Liver (tissue), 9 donors: ENCODE results near the gene ITPKB. TPM values are rescaled to one million over a fixed set of nuclear protein-coding genes. Genes with fewer than 3 reads are reported as not detected.

Source experiments
- DNase-seq: peaks from one replicate; pipeline ENCODE4 v3.0.0-alpha.2; 2017; ENCODE audit warnings: low spot score
- H3K27ac ChIP-seq, 2 donors: one replicate each; pipeline ENCODE4 v1.7.0; 2013; ENCODE audit warnings: inconsistent platforms in 2 of 2, low read length in 2 of 2, control low read depth in 1 of 2, low read depth in 1 of 2, mild to moderate bottlenecking in 1 of 2
- H3K27me3 ChIP-seq, 4 donors: one replicate each; pipeline versions ENCODE4 v1.6.1 to v1.7.0; 2013; ENCODE audit warnings: low read length in 3 of 4, inconsistent platforms in 1 of 4, mild to moderate bottlenecking in 1 of 4, moderate library complexity in 1 of 4; ENCODE audit not compliant: control insufficient read depth in 4 of 4, insufficient read depth in 4 of 4
- H3K36me3 ChIP-seq, 4 donors: one replicate each; pipeline versions ENCODE4 v1.6.1 to v1.7.0; 2013; ENCODE audit warnings: low read length in 3 of 4, mild to moderate bottlenecking in 3 of 4, low read depth in 1 of 4, moderate library complexity in 1 of 4; ENCODE audit not compliant: control insufficient read depth in 4 of 4, insufficient read depth in 3 of 4
- H3K4me1 ChIP-seq, 4 donors: one replicate each; pipeline versions ENCODE4 v1.6.1 to v1.7.0; 2013; ENCODE audit warnings: low read length in 3 of 4, mild to moderate bottlenecking in 3 of 4, moderate library complexity in 1 of 4; ENCODE audit not compliant: control insufficient read depth in 4 of 4, insufficient read depth in 4 of 4
- H3K4me3 ChIP-seq, 3 donors: one replicate each; pipeline versions ENCODE4 v1.6.1 to v1.7.0; 2013; ENCODE audit warnings: low read length in 3 of 3, control low read depth in 1 of 3, low read depth in 1 of 3, mild to moderate bottlenecking in 1 of 3
- H3K9ac ChIP-seq, 2 donors: one replicate each; pipeline ENCODE4 v1.7.0; 2013; ENCODE audit warnings: low read length in 2 of 2, mild to moderate bottlenecking in 2 of 2, moderate library complexity in 2 of 2, control low read depth in 1 of 2, low read depth in 1 of 2
- H3K9me3 ChIP-seq, 4 donors: one replicate each; pipeline versions ENCODE4 v1.6.1 to v1.7.0; 2013; ENCODE audit warnings: low read length in 3 of 4; ENCODE audit not compliant: control insufficient read depth in 4 of 4
- ATF3 ChIP-seq: IDR thresholded peaks from 2 replicates; pipeline ENCODE4 v1.6.1; 2016; ENCODE audit warnings: antibody characterized with exemption
- CTCF ChIP-seq: fragments of 150-350 bp; IDR thresholded peaks from 2 replicates; pipeline ENCODE4 v1.5.1; 2017; ENCODE audit warnings: improper control_type of control experiment, low read depth, low read length; ENCODE audit not compliant: missing input control
- EGR1 ChIP-seq, 2 donors: IDR thresholded peaks; 2 replicates each; pipeline ENCODE4 v1.6.1; 2016 to 2018; ENCODE audit warnings: antibody characterized with exemption in 2 of 2, low read depth in 2 of 2
- FOXA1 ChIP-seq: IDR thresholded peaks from 2 replicates; pipeline ENCODE4 v1.6.1; 2016; ENCODE audit warnings: antibody characterized with exemption
- FOXA2 ChIP-seq: IDR thresholded peaks from 2 replicates; pipeline ENCODE4 v1.6.1; 2016; ENCODE audit warnings: antibody characterized with exemption
- GABPA ChIP-seq, 2 donors: IDR thresholded peaks in 1 of 2; conservative IDR thresholded peaks in 1 of 2; 2 replicates each; pipeline ENCODE4 v1.6.1; 2016; ENCODE audit warnings: antibody characterized with exemption in 2 of 2, mild to moderate bottlenecking in 1 of 2, moderate library complexity in 1 of 2
- HNF4A ChIP-seq, 2 donors: conservative IDR thresholded peaks; 2 replicates each; pipeline ENCODE4 v1.6.1; 2016; ENCODE audit warnings: antibody characterized with exemption in 2 of 2, mild to moderate bottlenecking in 2 of 2
- HNF4G ChIP-seq: IDR thresholded peaks from 2 replicates; pipeline ENCODE4 v1.6.1; 2016; ENCODE audit warnings: antibody characterized with exemption
- JUND ChIP-seq, 2 donors: IDR thresholded peaks; 2 replicates each; pipeline ENCODE4 v1.6.1; 2016; ENCODE audit warnings: antibody characterized with exemption in 2 of 2
- MAX ChIP-seq: IDR thresholded peaks from 2 replicates; pipeline ENCODE4 v1.6.1; 2016; ENCODE audit warnings: antibody characterized with exemption
- NR2F2 ChIP-seq: IDR thresholded peaks from 2 replicates; pipeline ENCODE4 v1.6.1; 2016; ENCODE audit warnings: antibody characterized with exemption
- RAD21 ChIP-seq, 2 donors: IDR thresholded peaks; 2 replicates each; pipeline ENCODE4 v1.6.1; 2016; ENCODE audit warnings: antibody characterized with exemption in 2 of 2, mild to moderate bottlenecking in 2 of 2
- REST ChIP-seq: IDR thresholded peaks from 2 replicates; pipeline ENCODE4 v1.6.1; 2016; ENCODE audit warnings: antibody characterized with exemption, mild to moderate bottlenecking
- RXRA ChIP-seq, 2 donors: IDR thresholded peaks; 2 replicates each; pipeline ENCODE4 v1.6.1; 2017 to 2018; ENCODE audit warnings: antibody characterized with exemption in 2 of 2, mild to moderate bottlenecking in 1 of 2
- SP1 ChIP-seq: IDR thresholded peaks from 2 replicates; pipeline ENCODE4 v1.6.1; 2018; ENCODE audit warnings: antibody characterized with exemption, mild to moderate bottlenecking
- TAF1 ChIP-seq: conservative IDR thresholded peaks from 2 replicates; pipeline ENCODE4 v1.6.1; 2016; ENCODE audit warnings: antibody characterized with exemption, mild to moderate bottlenecking
- YY1 ChIP-seq: IDR thresholded peaks from 2 replicates; pipeline ENCODE4 v1.6.1; 2016; ENCODE audit warnings: antibody characterized with exemption, mild to moderate bottlenecking
- ZBTB33 ChIP-seq: IDR thresholded peaks from 2 replicates; pipeline ENCODE4 v1.6.1; 2016; ENCODE audit warnings: antibody characterized with exemption
- whole genome bisulfite sequencing: extraction: QIAGEN DNeasy Blood & Tissue Kit; methylation state at CpG from one replicate; pipeline ENCODE4 v1.1.7; 2013; 5-methylcytosine and 5-hydroxymethylcytosine counted together
- polyA plus RNA-seq, 2 donors: library from polyadenylated mRNA; stranded (reverse) in 1 of 2; unstranded in 1 of 2; fragments of 200-250 nt in 1 of 2; fragments of >200 nt in 1 of 2; fragmentation: Nextera tagmentation in 1 of 2; extraction: Ambion mirVana in 1 of 2; gene quantifications; one replicate each; pipeline versions ENCODE4 v1.2.1 to v1.2.3, GENCODE V29; 2013 to 2015
- total RNA-seq, 2 donors: library from RNA; depleted of rRNA; stranded (reverse); fragments of >200 nt; gene quantifications; one replicate each; pipeline ENCODE4 v1.2.3, GENCODE V29; 2014
- donor health status: healthy.
- donor health status: healthy.
- donor health status: healthy.
- donor health status: healthy.
- donor health status: healthy.

ITPKB gene
- total and polyA plus RNA-seq, 4 donors = 0.61 to 5.8 (median 3.7) TPM

GRCh38 chr1:226778657-226779058 is 39.6 kb upstream of the ITPKB start:
- Histone ChIP-seq H3K27me3 (peaks cover 0 to 3% (median 0%) of the 10 kb centered on the region in 4 donors), H3K9me3 (peaks cover 0 to 2% (median 0%) of the 10 kb centered on the region in 4 donors), H3K9ac (no peak overlapping the region), H3K27ac (no peak overlapping the region), H3K4me1 (no peaks in the 10 kb centered on the region), H3K4me3 (no peak overlapping the region), H3K36me3 (no peaks in the 10 kb centered on the region)
- no peak for TF ChIP-seq YY1
- DNase-seq = no peak
- 64% methylated on average over 5 of the region's 5 CpGs for WGBS

GRCh38 chr1:226776975-226777374 is 37.9 kb upstream of the ITPKB start:
- WGBS = 99% methylated on average over 1 of the region's 1 CpG
- DNase-seq = no peak
- peaks cover 0 to 2% (median 0%) of the 10 kb centered on the region in 4 donors for H3K9me3 ChIP-seq
- no peaks in the 10 kb centered on the region for H3K36me3 ChIP-seq
- peaks cover 0 to 3% (median 0%) of the 10 kb centered on the region in 4 donors for H3K27me3 ChIP-seq
- TF ChIP-seq MAX = no peak
- H3K9ac ChIP-seq = no peak overlapping the region
- H3K4me1 ChIP-seq = no peaks in the 10 kb centered on the region
- H3K27ac ChIP-seq = no peak overlapping the region
- H3K4me3 ChIP-seq = no peak overlapping the region

- TF ChIP-seq MAX = no peak
- no peak for TF ChIP-seq FOXA2
- TF ChIP-seq REST = no peak
- no peak for TF ChIP-seq HNF4A (conservative IDR thresholded peaks at IDR 0.05)
- TF ChIP-seq RXRA (IDR thresholded peaks at IDR 0.05) = no peak
- no peak for TF ChIP-seq GABPA (IDR thresholded peaks at IDR 0.05 in 1 of 2, conservative IDR thresholded peaks at IDR 0.05 in 1 of 2)
- no peak for TF ChIP-seq SP1
- TF ChIP-seq CTCF = no peak
- TF ChIP-seq YY1 = no peak
- TF ChIP-seq HNF4G = no peak
- no peak for TF ChIP-seq JUND (IDR thresholded peaks at IDR 0.05)
- no peak for TF ChIP-seq FOXA1
- TF ChIP-seq EGR1 (IDR thresholded peaks at IDR 0.05; ENCODE audit: low read depth in 2 of 2) = no peak
- no peak for TF ChIP-seq ZBTB33
- no peak for TF ChIP-seq RAD21 (IDR thresholded peaks at IDR 0.05)
- TF ChIP-seq ATF3 = no peak
- TF ChIP-seq NR2F2 = no peak
- no peak for TF ChIP-seq TAF1
- no peak for DNase-seq
- Histone ChIP-seq H3K9me3 (peaks cover 0 to 2% (median 0%) of the 10 kb centered on the region in 4 donors), H3K36me3 (no peaks in the 10 kb centered on the region), H3K4me3 (no peak overlapping the region), H3K27ac (no peak overlapping the region), H3K9ac (no peak overlapping the region), H3K4me1 (no peaks in the 10 kb centered on the region), H3K27me3 (peaks cover 0 to 3% (median 0%) of the 10 kb centered on the region in 4 donors)
- 87% methylated on average over 6 of the region's 6 CpGs for WGBS
Measured at GRCh38 chr1:226776066-226776465, 37.0 kb upstream of the ITPKB start.
